GM12872 (cell line): ENCODE data around the gene BPIFB3.

Experiments
- TF ChIP-seq, protein P1 (sequence below): IDR thresholded peaks from 3 replicates; pipeline ENCODE4 v1.5.1; 2011; ENCODE audit warnings: low read depth, mild to moderate bottlenecking, low read length, moderate library complexity; ENCODE audit not compliant: insufficient read depth

Gene BPIFB3

GRCh38 chr20:33053291-33054106, at the start of gene BPIFB3:
Gene BPIFB3, plus strand, starts transcription at chr20:33053903. Its CDS starts 1,533 bp downstream, at chr20:33055436.
- TF ChIP-seq, protein P1, sequence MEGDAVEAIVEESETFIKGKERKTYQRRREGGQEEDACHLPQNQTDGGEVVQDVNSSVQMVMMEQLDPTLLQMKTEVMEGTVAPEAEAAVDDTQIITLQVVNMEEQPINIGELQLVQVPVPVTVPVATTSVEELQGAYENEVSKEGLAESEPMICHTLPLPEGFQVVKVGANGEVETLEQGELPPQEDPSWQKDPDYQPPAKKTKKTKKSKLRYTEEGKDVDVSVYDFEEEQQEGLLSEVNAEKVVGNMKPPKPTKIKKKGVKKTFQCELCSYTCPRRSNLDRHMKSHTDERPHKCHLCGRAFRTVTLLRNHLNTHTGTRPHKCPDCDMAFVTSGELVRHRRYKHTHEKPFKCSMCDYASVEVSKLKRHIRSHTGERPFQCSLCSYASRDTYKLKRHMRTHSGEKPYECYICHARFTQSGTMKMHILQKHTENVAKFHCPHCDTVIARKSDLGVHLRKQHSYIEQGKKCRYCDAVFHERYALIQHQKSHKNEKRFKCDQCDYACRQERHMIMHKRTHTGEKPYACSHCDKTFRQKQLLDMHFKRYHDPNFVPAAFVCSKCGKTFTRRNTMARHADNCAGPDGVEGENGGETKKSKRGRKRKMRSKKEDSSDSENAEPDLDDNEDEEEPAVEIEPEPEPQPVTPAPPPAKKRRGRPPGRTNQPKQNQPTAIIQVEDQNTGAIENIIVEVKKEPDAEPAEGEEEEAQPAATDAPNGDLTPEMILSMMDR, result no peak

DNA sequence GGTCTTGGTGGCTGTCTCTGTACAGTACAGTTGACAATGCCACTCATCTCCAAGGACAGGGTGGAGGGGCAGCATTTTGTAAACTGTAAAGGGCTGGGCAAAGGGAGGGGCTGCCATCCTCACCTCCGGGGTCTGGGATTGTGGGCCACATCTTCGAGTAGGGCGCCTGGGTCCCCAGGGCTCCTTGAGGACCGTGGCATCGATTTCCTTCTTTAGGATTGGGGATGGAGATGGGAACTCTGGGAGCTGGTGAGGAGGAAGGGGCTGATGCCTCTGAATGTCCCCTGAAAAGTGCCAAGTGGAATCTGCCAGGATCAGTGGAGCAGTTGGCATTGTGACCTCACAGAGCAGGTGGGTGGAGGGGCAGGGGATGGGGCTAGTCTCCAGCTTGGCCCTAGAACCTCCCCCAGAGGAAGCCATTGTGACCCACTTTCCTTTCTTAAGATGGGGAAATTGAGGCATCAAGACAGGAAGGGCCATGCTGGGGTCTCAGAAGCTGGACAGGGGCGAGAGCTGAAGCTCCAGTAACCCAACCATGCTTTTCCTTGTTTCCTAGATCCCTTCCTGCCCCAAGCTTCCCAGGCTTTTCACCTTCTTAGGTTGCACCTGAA, 49.5 kb upstream of the BPIFB3 start, which contains the start of gene SUN5:
SUN5 (minus strand) TSS at position 293 of the 611 bp plus-strand sequence; CDS start at position 200, 93 bp downstream.
- TF ChIP-seq, protein P1, result no peak

DNA sequence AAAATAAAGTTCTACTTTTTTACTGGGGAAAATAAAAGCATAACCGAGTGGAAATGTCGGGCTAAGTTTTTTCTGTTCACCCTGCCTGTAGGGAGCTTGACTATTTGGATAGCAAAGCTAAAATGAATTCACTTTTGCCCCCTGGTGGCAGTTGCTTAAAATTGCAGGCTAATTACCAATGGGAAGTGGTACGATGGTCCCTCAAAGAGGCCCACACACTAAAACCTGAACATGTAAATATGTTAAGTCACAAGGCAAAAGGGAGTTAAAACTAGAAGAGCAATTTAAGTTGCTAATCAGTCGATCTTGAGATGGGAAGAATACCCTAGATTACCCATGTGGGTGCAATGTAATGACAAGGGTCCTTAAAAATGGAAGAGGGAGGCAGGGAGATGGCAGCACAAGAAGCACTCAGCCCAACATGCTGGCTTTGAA, 48.6 kb upstream of the BPIFB3 start:
- TF ChIP-seq, protein P1, result peak; percentile 59

- TF ChIP-seq, protein P1, result no peak
Measured at GRCh38 chr20:33005908-33006775, 47.6 kb upstream of the BPIFB3 start.

DNA sequence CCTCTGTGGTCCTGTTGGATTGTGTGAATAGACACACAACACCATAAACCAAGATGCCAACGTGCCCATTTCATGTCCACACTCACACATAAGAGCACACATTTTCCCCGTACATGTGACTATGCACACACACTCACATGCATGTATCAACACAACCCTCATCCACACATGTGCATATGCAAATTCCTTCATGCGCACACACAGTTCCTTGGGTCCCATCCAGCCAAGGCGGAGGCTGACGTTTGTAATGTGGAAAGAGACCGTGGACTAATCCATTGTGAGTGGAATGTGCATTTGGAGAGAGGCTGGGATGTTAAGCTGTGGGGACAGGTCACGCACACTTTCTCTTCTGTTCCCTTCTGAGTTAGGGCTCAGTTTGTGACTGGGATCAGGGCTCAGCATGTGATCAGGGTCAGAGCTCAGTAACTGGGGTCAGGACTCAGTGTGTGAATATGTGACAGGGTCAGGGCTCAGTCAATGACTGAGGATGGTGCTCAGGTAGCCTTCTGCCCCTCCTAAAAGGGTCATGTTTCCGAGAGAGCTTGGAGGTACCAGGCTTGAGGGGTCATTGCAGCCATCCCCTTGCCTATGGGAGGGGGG, 46.8 kb upstream of the BPIFB3 start:
- TF ChIP-seq, protein P1, result no peak

GRCh38 chr20:33007376-33008335, 46.0 kb upstream of the BPIFB3 start, which contains the start of gene BPIFB2:
Gene BPIFB2, plus strand, starts transcription at chr20:33007704. Its CDS starts 871 bp downstream, at chr20:33008575.
- TF ChIP-seq, protein P1, result no peak
